Right cardiac atrium (tissue), 5 donors: ENCODE data around the gene PDZD11. TPM values are rescaled to one million over a fixed set of nuclear protein-coding genes. Genes with fewer than 3 reads are reported as not detected.

Experiments used
- polyA plus RNA-seq: library from polyadenylated mRNA; stranded (reverse); fragments of 200-250 nt; gene quantifications from one replicate; pipeline ENCODE4 v1.2.3, GENCODE V29; 2013
- total RNA-seq, 4 donors: library from RNA; stranded (reverse); fragmentation: NEBNext Ultra II Directional; extraction: Animal tissue kit (Norgen Biotek cat#: 25700); gene quantifications; one replicate each; pipeline ENCODE4 v1.2.1, GENCODE V29; 2021
- donor health status: healthy with polysubstance abuse.
- donor health status: DM: no; HTN: yes; CAD: no.
- donor health status: DM: no; HTN: no; CAD: no.
- donor health status: DM: no; HTN: yes; CAD: no; lungs with severe emphysema.
- donor health status: DM: yes; HTN: yes; CAD: no.

The PDZD11 gene
- total and polyA plus RNA-seq, 5 donors = 34.6 to 64.4 (median 41.1) TPM

Other genes starting within 250 kb of the PDZD11 start
- gene AWAT2, start 240.0 kb downstream of the PDZD11 start, total RNA-seq = not detected
- not detected for gene AWAT2, start 240.0 kb downstream of the PDZD11 start, polyA plus RNA-seq
- gene OTUD6A, start 227.5 kb downstream of the PDZD11 start, total RNA-seq = not detected
- not detected for gene OTUD6A, start 227.5 kb downstream of the PDZD11 start, polyA plus RNA-seq
- gene IGBP1, start 156.5 kb downstream of the PDZD11 start, total RNA-seq = 10 to 100 TPM; 42.9 to 71.5 (median 53.8) TPM
- 45.9 TPM for gene IGBP1, start 156.5 kb downstream of the PDZD11 start, polyA plus RNA-seq
- gene DGAT2L6, start 112.4 kb downstream of the PDZD11 start, total RNA-seq = not detected
- not detected for gene DGAT2L6, start 112.4 kb downstream of the PDZD11 start, polyA plus RNA-seq
- gene AWAT1, start 55.3 kb downstream of the PDZD11 start, total RNA-seq = not detected
- gene AWAT1, start 55.3 kb downstream of the PDZD11 start, polyA plus RNA-seq = not detected
- gene P2RY4, start 29.7 kb downstream of the PDZD11 start, total RNA-seq = not detected
- 0.05 TPM for gene P2RY4, start 29.7 kb downstream of the PDZD11 start, polyA plus RNA-seq
- gene ARR3, start 21.6 kb downstream of the PDZD11 start, total RNA-seq = not detected
- gene ARR3, start 21.6 kb downstream of the PDZD11 start, polyA plus RNA-seq = not detected
- not detected for gene RAB41, start 7.8 kb downstream of the PDZD11 start, total RNA-seq
- not detected for gene RAB41, start 7.8 kb downstream of the PDZD11 start, polyA plus RNA-seq
- gene KIF4A, start 177 bp upstream of the PDZD11 start, total RNA-seq = under 1 TPM; 0.14 to 0.65 (median 0.44) TPM
- gene KIF4A, start 177 bp upstream of the PDZD11 start, polyA plus RNA-seq = 0.05 TPM
- not detected for gene GDPD2, start 133.4 kb upstream of the PDZD11 start, total RNA-seq
- not detected for gene GDPD2, start 133.4 kb upstream of the PDZD11 start, polyA plus RNA-seq
- gene DLG3, start 154.9 kb upstream of the PDZD11 start, total RNA-seq = 10 to 100 TPM; 11.9 to 20.8 (median 15.7) TPM
- 7.3 TPM for gene DLG3, start 154.9 kb upstream of the PDZD11 start, polyA plus RNA-seq